ENCODE results near the gene SLC27A4. TPM values are rescaled to one million over a fixed set of nuclear protein-coding genes. Genes with fewer than 3 reads are reported as not detected.

Gene SLC27A4
- total and polyA plus RNA-seq, 2 donors (not counting 1 experiment from before 2014, with no cell fraction given) = 10.0 to 12.9 TPM

DNA sequence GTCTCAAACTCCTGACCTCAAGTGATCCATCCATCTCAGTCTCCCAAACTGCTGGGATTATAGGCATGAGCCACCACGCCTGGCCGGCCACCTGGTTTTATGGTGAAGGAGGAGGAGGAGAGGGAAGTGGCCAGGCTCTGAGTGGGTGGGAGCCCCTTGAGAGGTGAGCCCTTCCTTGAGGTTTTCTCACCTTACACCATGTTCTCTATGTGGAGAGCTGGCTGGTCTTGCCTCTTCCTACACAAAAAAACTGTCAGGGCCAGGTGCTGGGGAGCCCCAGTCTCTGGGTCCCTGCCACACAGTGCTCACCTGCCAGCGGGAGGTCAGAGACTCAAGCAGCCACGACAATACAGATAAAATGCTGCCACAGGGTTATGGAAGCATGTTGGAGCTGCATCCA lies 46.2 kb upstream of the SLC27A4 start:
- intact Hi-C loops (cut with micrococcal nuclease) = loop anchor here (10.0 kb wide), 1 partner anchor 121 kb away; no protein-coding TSS in a partner anchor
- DNase-seq = no peak
- H3K79me2 ChIP-seq (ENCODE audit: control insufficient read depth, insufficient read depth, low read length) = no peaks in the 10 kb centered on the region
- ChIA-PET POLR2A (no interaction called here), CTCF (interaction anchor here (1.3 to 1.5 kb wide), 2 partner anchors 61 to 77 kb away, joined by 3 to 4 read pairs; partner anchors contain the start of gene URM1)
- ATAC-seq (ENCODE audit: low read depth) = no peak
- no peak overlapping the region for H3K9ac ChIP-seq (ENCODE audit: low read length)
- no peaks in the 10 kb centered on the region for H4K20me1 ChIP-seq (ENCODE audit: control insufficient read depth, insufficient read depth, low read length, poor library complexity, severe bottlenecking)
- Mint-ChIP-seq H3K4me3 (no peak overlapping the region), H3K27me3 (no peaks in the 10 kb centered on the region), H3K4me1 (no peaks in the 10 kb centered on the region), H3K9me3 (ENCODE audit: insufficient read depth) (no peaks in the 10 kb centered on the region), H3K27ac (no peak overlapping the region)
- no peaks in the 10 kb centered on the region for H3K9me3 ChIP-seq (ENCODE audit: control extremely low read depth in 1 of 3, control insufficient read depth in 2 of 3, insufficient read depth in 1 of 3, low read length in 2 of 3)
- H2AFZ ChIP-seq (ENCODE audit: insufficient read depth, low read depth, low read length, poor library complexity, severe bottlenecking) = no peak overlapping the region
- no peaks in the 10 kb centered on the region for H3K4me1 ChIP-seq (ENCODE audit: control insufficient read depth in 2 of 2, insufficient read depth in 2 of 2, low read length in 2 of 2)
- H3K4me2 ChIP-seq (replicated peaks; ENCODE audit: low read depth, low read length, poor library complexity, severe bottlenecking) = no peak overlapping the region
- no peak overlapping the region for H3K4me3 ChIP-seq (ENCODE audit: control extremely low read depth in 1 of 5, extremely low read depth in 1 of 5, insufficient read depth in 1 of 5, low read depth in 2 of 5, low read length in 4 of 5)
- H3K27ac ChIP-seq (ENCODE audit: low read length in 2 of 2) = no peak overlapping the region
- WGBS (ENCODE audit: insufficient coverage) = 100% methylated on average over 2 of the region's 4 CpGs
- no peak for TF ChIP-seq EZH2 (IDR thresholded peaks at IDR 0.05; ENCODE audit: borderline replicate concordance, insufficient read depth, low read depth, low read length, poor library complexity, severe bottlenecking)
- TF ChIP-seq, protein P1, sequence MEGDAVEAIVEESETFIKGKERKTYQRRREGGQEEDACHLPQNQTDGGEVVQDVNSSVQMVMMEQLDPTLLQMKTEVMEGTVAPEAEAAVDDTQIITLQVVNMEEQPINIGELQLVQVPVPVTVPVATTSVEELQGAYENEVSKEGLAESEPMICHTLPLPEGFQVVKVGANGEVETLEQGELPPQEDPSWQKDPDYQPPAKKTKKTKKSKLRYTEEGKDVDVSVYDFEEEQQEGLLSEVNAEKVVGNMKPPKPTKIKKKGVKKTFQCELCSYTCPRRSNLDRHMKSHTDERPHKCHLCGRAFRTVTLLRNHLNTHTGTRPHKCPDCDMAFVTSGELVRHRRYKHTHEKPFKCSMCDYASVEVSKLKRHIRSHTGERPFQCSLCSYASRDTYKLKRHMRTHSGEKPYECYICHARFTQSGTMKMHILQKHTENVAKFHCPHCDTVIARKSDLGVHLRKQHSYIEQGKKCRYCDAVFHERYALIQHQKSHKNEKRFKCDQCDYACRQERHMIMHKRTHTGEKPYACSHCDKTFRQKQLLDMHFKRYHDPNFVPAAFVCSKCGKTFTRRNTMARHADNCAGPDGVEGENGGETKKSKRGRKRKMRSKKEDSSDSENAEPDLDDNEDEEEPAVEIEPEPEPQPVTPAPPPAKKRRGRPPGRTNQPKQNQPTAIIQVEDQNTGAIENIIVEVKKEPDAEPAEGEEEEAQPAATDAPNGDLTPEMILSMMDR (IDR thresholded peaks at IDR 0.05) = no peak
- peaks cover 0 to under 1% of the 10 kb centered on the region in 2 experiments for H3K36me3 ChIP-seq (replicated peaks in 1 of 2; ENCODE audit: control extremely low read depth in 1 of 2, control insufficient read depth in 1 of 2, extremely low read depth in 1 of 2, insufficient read depth in 2 of 2, low read length in 1 of 2)
- no peaks in the 10 kb centered on the region for H3K27me3 ChIP-seq (replicated peaks in 1 of 4; ENCODE audit: control extremely low read depth in 1 of 4, control insufficient read depth in 3 of 4, insufficient read depth in 4 of 4, low read length in 3 of 4)

DNA sequence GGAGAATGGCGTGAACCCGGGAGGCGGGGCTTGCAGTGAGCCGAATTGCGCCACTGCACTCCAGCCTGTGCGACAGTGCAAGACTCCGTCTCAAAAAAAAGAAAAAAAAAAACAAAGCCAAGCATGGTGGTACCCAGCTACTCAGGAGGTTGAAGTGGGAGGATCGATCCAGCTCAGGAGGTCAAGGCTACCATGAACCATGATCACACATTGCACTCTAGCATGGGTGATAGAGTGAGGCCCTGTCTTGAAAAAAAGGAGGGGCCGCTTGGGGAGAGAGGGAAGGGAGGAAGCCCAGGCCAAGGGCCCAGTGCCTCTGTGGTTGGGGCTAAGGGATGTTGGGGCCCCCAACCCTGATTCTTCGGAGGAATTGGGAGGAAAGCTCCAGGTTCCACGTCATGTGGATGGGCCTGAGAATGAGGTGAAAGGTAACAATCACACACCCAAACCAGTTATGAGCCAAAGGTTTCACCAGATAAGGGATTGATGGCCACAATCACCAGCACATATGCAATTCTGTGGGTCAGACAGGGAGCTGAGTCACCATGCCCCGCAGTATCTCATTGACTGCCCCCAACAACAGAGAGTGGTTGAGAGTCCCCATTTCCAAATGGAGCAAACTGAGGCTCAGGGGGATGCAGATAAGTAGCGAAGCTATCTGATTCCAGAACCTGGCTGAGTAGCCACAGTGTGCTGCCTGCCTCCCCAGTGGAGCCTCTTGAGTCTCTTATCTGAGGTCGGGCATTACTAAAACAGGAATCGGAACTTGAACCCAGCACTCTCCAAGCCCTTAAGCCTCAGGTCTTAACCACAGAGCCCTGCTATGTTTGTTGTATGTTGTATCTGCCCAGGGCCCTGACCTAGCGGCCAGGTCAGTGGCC lies 43.7 kb upstream of the SLC27A4 start:
- WGBS (ENCODE audit: insufficient coverage) = 93% methylated on average over 12 of the region's 16 CpGs
- Mint-ChIP-seq H3K27me3 (no peaks in the 10 kb centered on the region), H3K4me3 (no peak overlapping the region), H3K4me1 (no peaks in the 10 kb centered on the region), H3K27ac (no peak overlapping the region), H3K9me3 (ENCODE audit: insufficient read depth) (no peaks in the 10 kb centered on the region)
- TF ChIP-seq, protein P1 (IDR thresholded peaks at IDR 0.05) = no peak
- no peak for TF ChIP-seq EZH2 (IDR thresholded peaks at IDR 0.05; ENCODE audit: borderline replicate concordance, insufficient read depth, low read depth, low read length, poor library complexity, severe bottlenecking)
- Histone ChIP-seq H3K79me2 (ENCODE audit: control insufficient read depth, insufficient read depth, low read length) (no peaks in the 10 kb centered on the region), H3K9me3 (ENCODE audit: control extremely low read depth in 1 of 3, control insufficient read depth in 2 of 3, insufficient read depth in 1 of 3, low read length in 2 of 3) (no peaks in the 10 kb centered on the region), H2AFZ (ENCODE audit: insufficient read depth, low read depth, low read length, poor library complexity, severe bottlenecking) (no peak overlapping the region), H3K36me3 (replicated peaks in 1 of 2; ENCODE audit: control extremely low read depth in 1 of 2, control insufficient read depth in 1 of 2, extremely low read depth in 1 of 2, insufficient read depth in 2 of 2, low read length in 1 of 2) (no peaks in the 10 kb centered on the region), H3K27me3 (replicated peaks in 1 of 4; ENCODE audit: control extremely low read depth in 1 of 4, control insufficient read depth in 3 of 4, insufficient read depth in 4 of 4, low read length in 3 of 4) (no peaks in the 10 kb centered on the region), H3K4me2 (replicated peaks; ENCODE audit: low read depth, low read length, poor library complexity, severe bottlenecking) (no peak overlapping the region), H3K27ac (ENCODE audit: low read length in 2 of 2) (no peak overlapping the region), H3K9ac (ENCODE audit: low read length) (no peak overlapping the region), H4K20me1 (ENCODE audit: control insufficient read depth, insufficient read depth, low read length, poor library complexity, severe bottlenecking) (no peaks in the 10 kb centered on the region), H3K4me3 (ENCODE audit: control extremely low read depth in 1 of 5, extremely low read depth in 1 of 5, insufficient read depth in 1 of 5, low read depth in 2 of 5, low read length in 4 of 5) (no peak overlapping the region), H3K4me1 (ENCODE audit: control insufficient read depth in 2 of 2, insufficient read depth in 2 of 2, low read length in 2 of 2) (no peaks in the 10 kb centered on the region)
- intact Hi-C loops (cut with micrococcal nuclease) = loop anchor here (10.0 kb wide), 1 partner anchor 118 kb away; no protein-coding TSS in a partner anchor
- ChIA-PET CTCF (interaction anchor here (1.0 to 2.6 kb wide), 4 partner anchors 9 to 75 kb away, joined by 4 to 13 read pairs (median 5); partner anchors contain the start of gene URM1), POLR2A (no interaction called here)
- ATAC-seq (ENCODE audit: low read depth) (no peak), DNase-seq (no peak)
